HG02763 (cell line): ENCODE measurements around the gene TSPAN9.

Experiments used
- ATAC-seq: cut with Tn5 transposase; IDR thresholded peaks from one replicate; pipeline ENCODE4 v1.9.1; 2021; ENCODE audit warnings: mild to moderate bottlenecking, moderate library complexity; ENCODE audit not compliant: unreplicated experiment

TSPAN9 gene

DNA sequence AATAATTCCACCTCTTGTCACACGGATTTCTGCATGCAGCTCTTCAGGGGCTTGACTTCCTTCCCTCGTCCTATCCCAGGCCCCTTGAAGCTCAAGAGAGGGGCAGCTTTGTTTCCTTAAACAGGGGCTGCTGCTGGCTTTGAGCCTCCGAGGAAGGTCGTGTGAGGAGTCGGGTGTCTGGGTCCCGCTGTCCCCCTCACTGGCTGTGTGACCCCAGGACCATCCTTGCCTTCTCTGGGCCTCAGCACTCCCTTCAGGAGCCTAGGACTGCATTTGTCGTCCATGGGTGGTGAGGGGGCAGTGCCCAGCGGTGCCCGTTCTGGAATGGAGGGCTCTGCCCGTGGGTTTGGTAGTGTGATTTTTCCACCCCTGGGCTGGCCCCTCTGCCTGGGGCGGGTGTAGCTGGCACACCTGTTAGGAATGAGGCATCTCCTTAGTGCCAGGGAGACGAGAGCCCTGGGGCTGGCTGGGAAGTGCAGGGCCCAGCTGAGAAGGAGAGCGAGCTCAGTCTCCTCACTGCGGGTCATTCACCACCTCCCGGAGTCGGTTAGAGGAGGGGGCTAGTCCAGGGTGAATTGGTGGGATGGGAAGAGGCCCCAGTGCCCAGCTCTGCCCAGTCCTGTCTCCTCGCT is 60.8 kb downstream of the TSPAN9 start:
- ATAC-seq = no peak

DNA sequence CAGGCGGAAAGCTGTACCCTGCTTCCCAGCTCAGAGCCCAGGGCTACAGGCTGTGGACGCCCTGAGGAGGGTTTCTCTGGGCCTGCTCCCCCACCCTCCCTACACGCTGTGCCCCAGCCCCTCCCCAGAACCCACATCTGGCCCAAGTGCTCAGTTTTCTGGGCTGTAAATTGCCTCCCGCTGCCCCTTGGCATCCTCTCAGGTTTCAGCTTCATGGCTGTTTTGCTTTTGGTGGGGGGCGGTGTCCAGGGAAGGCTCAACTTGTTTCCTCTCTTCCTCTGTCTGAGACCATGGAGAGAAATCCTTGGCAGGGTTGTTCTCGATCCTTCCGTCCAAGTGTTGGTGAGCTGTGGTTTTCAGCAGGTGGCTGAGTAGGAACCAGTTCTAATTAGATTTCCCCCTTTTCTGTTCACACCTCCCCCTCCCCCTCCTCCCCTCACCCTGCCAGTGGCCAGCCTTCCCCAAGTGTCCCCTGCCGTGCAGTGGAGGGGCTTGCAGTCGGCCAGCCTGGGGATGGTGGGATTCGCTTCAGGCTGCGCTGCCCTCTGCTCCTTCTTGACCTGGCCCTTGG is 61.8 kb downstream of the TSPAN9 start:
- no peak for ATAC-seq

GRCh38 chr12:3139760-3140159 is 62.6 kb downstream of the TSPAN9 start:
- no peak for ATAC-seq

- no peak for ATAC-seq
Observed at GRCh38 chr12:3140284-3140683, 63.1 kb downstream of the TSPAN9 start.

DNA sequence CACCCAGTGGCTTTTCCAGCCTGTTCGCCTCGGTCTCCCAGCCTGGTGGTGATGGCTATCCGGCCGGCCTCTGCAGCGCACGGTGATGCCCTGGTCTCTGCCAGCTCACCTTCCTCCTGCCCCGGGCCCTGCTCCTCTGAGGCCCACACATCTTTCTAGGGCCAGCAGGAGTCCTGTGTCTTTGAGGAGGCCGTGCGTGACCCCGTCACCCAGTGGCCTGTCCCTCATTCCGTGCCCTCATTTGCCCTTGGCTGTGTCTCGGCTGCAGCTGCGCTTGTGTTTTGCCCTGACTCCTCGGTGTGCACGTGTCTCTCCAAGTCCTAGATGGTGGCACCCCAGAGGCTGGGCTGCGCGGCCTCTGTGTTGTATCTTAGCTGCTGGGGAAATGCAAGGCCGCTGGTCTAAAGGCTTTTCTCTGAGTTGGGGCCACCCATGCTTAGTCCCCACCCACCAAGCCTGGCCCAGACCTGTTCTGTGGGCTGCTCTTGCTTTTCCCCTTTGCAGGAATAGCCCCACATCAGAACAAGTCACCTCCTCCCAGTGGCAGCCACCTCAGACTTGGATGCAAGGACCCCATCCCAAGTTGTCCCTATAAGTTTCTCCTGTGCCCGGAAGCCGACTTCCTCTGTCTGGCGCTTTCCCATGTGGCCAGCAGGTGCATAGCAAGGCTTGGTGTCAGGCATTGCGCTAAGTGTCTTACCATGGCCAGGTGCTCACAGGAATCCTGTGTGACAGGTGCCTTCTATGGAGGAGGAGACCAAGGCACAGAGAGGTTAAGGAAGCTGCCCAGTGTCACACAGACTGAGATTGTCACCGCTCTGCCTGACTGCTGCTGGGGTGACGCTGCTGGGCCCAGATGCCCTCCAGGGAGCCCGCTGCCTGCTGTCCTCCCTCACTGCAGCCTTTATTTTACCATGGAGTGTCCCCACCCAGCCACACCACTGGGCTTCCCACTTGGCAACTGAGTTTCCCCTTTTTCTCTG is 64.5 kb downstream of the TSPAN9 start:
- ATAC-seq = no peak

DNA sequence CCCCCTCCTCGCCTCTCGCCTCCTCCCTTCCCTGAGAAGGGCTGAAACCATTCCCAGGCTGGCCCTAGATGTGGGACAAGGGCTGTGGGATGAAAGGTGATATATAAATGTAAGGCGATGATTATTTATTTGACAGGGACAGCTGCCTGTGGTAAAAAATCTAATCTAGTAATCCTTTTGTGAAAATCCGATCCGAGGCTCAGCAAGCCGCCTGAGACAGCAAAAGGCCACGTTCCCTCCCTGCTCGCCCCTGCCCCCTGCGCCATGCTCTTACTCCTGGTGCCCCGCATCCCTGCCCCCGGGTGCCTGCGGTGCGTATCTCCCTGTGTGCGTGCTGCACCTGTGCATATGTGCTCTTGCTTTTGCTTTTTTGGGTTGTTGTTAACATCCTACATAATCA is 65.2 kb downstream of the TSPAN9 start:
- no peak for ATAC-seq

- no peak for ATAC-seq
Observed at GRCh38 chr12:3144495-3144894, 67.3 kb downstream of the TSPAN9 start.

GRCh38 chr12:3145033-3145432 is 67.9 kb downstream of the TSPAN9 start:
- no peak for ATAC-seq

DNA sequence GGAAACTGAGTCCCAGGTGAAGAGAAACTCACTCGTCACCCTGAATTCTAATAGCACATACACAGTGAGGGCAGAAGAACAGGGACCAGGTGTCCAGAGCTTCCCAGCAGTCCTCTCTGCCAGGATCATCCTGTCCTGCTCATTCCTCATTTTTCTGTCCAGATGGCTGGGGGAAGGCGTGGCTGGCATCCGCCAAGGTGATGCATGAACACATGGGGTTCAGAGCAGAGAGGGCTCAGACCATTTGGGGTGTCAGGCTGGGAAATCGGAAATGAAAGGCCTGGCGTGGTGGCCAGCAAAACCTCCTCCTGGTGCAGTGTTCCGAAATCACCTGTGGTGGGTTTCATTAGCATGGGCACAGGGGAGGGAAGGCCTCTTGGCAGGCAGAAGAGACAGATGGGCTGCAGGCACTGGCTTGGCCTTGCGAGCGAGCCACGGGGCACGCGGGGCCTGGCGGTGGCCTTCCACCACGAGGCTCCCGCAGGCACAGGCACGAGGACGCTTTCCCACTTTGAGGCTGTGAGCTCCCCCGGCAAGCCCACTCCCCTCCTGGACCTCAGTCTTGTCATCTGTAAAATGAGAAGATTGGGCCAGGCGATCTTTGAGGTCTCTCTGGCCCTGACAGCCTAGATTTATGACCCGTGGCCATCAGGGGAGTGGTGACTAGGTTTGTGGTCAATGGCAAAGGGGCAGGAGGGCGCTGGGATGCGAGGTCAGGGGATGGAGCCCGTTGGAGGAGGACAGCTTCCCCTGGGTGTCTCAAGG is 68.5 kb downstream of the TSPAN9 start:
- ATAC-seq = no peak

GRCh38 chr12:3147260-3147659 is 70.1 kb downstream of the TSPAN9 start:
- ATAC-seq = no peak

DNA sequence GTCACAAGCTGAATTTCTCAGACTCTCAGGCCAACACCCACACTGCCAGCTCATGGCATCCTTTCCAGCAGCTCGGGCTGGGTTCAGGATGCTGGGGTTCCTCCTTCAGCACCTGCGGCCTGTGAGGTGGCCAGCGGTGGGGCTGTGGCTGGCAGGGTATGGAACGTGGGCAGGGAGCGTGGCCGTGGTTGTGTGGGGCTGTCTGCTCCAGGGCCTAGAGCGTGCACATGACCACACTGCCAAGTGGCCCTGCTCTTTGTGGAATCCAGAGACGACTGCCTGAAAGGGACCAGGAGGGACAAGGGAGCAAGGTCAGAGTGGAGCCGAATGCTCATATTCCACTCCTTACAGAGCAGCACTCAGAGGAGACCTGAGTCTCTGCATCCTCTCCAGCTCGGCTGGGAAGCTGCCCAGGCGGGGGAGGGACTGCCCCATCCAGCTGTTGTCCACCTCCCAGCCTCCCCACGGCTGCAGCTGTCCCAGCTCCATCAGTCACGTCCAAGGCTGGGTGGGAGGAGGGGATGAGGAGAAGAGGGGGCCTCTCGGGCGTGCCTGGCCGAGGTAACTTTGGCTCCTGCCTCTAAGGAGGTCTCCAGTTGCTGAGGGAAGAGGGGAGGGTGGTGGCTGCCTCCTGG is 71.3 kb downstream of the TSPAN9 start:
- no peak for ATAC-seq

- no peak for ATAC-seq
Observed at GRCh38 chr12:3149515-3150307, 72.5 kb downstream of the TSPAN9 start.

DNA sequence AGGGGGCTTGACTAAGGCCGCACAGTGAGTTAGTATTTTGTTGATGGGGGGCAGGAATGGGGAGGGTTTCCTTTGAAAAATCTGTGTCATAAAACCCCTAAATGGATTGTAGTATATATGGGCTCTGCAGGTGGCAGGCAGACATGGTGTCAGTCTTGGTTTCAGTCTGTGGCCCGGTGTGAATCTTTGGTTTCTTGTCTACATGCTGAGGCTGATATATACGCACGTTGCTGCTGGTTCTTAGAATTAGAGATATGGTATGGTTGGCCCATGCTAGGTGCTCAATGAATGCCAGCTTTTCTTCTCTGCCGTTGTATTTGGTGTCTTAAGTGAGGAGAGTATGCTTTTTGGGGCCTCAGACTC is 73.1 kb downstream of the TSPAN9 start:
- no peak for ATAC-seq

DNA sequence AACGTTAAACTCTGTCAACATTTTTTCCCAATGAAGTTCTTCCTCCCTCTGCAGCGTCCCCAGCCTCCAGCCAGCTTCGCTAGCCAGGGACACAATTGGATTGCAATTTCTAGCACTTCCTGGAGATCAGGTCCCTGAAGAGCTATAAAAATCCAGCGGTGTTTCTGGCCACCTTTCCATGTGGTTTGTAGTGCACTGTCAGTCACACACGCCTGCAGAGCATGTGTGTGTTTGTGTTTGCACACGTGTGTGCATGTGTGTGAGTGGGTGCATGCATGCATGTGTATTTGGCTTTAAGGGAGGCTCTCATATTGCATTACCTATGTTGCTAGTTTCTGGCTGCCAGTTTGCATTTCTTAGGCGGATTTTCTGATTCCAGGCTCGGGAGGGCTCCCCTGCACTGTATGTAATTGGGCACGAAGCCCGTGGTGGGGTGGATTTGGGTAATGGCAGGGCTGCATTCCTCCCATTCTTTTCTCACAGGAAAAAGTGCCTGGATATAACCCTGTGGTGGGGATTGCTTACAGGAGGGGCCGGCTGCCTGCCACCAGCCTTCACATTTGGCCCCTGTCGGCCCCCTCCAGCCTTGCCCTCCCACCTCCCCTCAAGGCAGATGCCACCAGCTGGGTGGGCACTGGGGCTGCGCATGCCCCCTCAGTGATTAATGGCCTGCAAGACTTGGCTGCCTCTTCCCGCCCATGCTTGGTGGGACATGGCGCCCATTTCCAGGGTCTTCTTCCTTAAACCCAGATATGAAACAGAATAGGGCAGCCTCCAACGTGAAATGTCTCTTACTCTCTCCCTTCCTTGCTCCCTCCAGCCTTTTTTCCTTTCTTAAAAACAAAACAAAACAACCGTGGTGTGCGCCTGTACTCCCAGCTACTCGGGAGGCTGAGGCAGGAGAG is 74.0 kb downstream of the TSPAN9 start:
- ATAC-seq = no peak

- no peak for ATAC-seq
Observed at GRCh38 chr12:3152011-3152511, 74.9 kb downstream of the TSPAN9 start.

GRCh38 chr12:3152892-3153291 is 75.7 kb downstream of the TSPAN9 start:
- no peak for ATAC-seq

DNA sequence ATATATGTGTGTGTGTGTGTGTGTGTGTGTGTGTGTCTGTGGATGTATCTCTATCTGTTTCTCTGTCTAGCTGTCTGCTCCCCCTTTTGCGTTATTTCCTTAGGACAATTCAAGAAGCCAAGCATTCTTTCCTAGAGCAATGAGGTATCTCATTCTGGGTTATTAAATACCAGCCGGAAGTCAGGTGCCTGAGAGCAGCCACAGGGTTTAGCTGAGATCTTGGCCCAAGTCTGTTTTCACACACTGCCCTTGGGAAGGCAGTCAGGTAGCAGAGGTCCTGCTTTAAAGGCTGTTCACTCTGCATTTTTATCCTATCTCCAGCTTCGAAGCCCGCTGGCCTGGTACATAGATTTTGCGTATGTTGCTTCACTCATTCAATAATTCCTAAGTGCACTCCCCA is 76.8 kb downstream of the TSPAN9 start:
- no peak for ATAC-seq

GRCh38 chr12:3155702-3156370 is 78.7 kb downstream of the TSPAN9 start:
- no peak for ATAC-seq
